A549 (cell line): ENCODE data around the gene SUB1. TPM values are rescaled to one million over a fixed set of nuclear protein-coding genes. Genes with fewer than 3 reads are reported as not detected.

ENCODE experiments used
- ATAC-seq, 2 experiments: fragments of 200-7000 bp in 1 of 2; fragments of >200 bp in 1 of 2; cut with Nextera tagmentation in 1 of 2; cut with Tn5 transposase in 1 of 2; 3 replicates each; pipeline versions ENCODE4 v1.8.0 to v1.9.1; 2018 to 2020; ENCODE audit warnings: mild to moderate bottlenecking in 1 of 2, moderate library complexity in 1 of 2
- CTCF ChIA-PET: fragments of 300-600 bp; sonication (Branson Sonifier 250); formaldehyde crosslinking; extraction: SDS; loops from one replicate; lab custom pipeline; 2021; ENCODE audit warnings: antibody characterized with exemption, inconsistent platforms; lab: Yijun Ruan, JAX
- POLR2A ChIA-PET: fragments of 350-600 bp; formaldehyde crosslinking; extraction: SDS; loops from one replicate; lab custom pipeline; 2021; ENCODE audit warnings: antibody characterized with exemption, inconsistent platforms; lab: Yijun Ruan, JAX
- DNase-seq, 2 experiments: peaks; one replicate each; pipeline versions ENCODE4 v3.0.0 to v3.0.0-alpha.2; 2011 to 2016; ENCODE audit warnings: low read depth in 1 of 2, low spot score in 1 of 2
- FAIRE-seq: peaks from 2 replicates; lab custom pipeline; 2011; peaks lifted over from hg19 to GRCh38; lab: Jason Lieb, UNC
- H3K27ac ChIP-seq, 2 experiments: fragments of >200 bp; sonication (Bioruptor Twin); formaldehyde crosslinking; 3 replicates each; pipeline ENCODE4 v1.5.1; 2016 to 2017
- H3K4me1 ChIP-seq: fragments of >200 bp; sonication (Bioruptor Twin); formaldehyde crosslinking; 3 replicates; pipeline ENCODE4 v1.6.1; 2016
- H3K4me2 ChIP-seq: fragments of >200 bp; sonication (Bioruptor Twin); formaldehyde crosslinking; 3 replicates; pipeline ENCODE4 v1.6.1; 2016
- H3K4me3 ChIP-seq: fragments of >200 bp; sonication (Bioruptor Twin); formaldehyde crosslinking; 3 replicates; pipeline ENCODE4 v1.5.1; 2016
- H3K9me3 ChIP-seq: fragments of >200 bp; sonication (Bioruptor Twin); formaldehyde crosslinking; 3 replicates; pipeline ENCODE4 v1.6.1; 2016
- CEBPB ChIP-seq, 2 experiments: fragments of >200 bp in 1 of 2; sonication (Bioruptor Twin) in 1 of 2; formaldehyde crosslinking in 1 of 2; IDR thresholded peaks; 2 replicates each; pipeline ENCODE4 v1.6.1; 2012 to 2016
- CTCF ChIP-seq: fragments of >200 bp; sonication (Bioruptor Twin); formaldehyde crosslinking; IDR thresholded peaks from 3 replicates; pipeline ENCODE4 v1.5.1; 2016
- GATA3 ChIP-seq: IDR thresholded peaks from 2 replicates; pipeline ENCODE4 v1.6.1; 2012; ENCODE audit warnings: borderline replicate concordance
- HEYL ChIP-seq: fragments of 250-450 bp; sonication (Bioruptor Pico); IDR thresholded peaks from 2 replicates; pipeline ENCODE4 v1.8.0; 2021; ENCODE audit warnings: mild to moderate bottlenecking, moderate library complexity
- HOXB13 ChIP-seq: fragments of 250-450 bp; sonication (Bioruptor Pico); IDR thresholded peaks from 2 replicates; pipeline ENCODE4 v1.5.0; 2020; ENCODE audit warnings: low read depth, mild to moderate bottlenecking, moderate library complexity
- HOXB5 ChIP-seq: fragments of 250-450 bp; sonication (Bioruptor Pico); IDR thresholded peaks from 2 replicates; pipeline ENCODE4 v1.5.0; 2020; ENCODE audit warnings: mild to moderate bottlenecking, moderate library complexity
- JUNB ChIP-seq: fragments of >200 bp; sonication (Bioruptor Twin); formaldehyde crosslinking; IDR thresholded peaks from 2 replicates; pipeline ENCODE4 v1.6.1; 2016
- KDM1A ChIP-seq: fragments of 200-600 bp; sonication (generic); IDR thresholded peaks from 2 replicates; pipeline ENCODE4 v1.6.1; 2016; ENCODE audit warnings: low read depth, mild to moderate bottlenecking
- MYC ChIP-seq: IDR thresholded peaks from 2 replicates; pipeline ENCODE4 v1.6.1; 2012; ENCODE audit warnings: mild to moderate bottlenecking, inconsistent platforms, low read length, improper control_type of control experiment, borderline replicate concordance
- NPAS2 ChIP-seq: fragments of 250-450 bp; sonication (Bioruptor Pico); IDR thresholded peaks from 2 replicates; pipeline ENCODE4 v1.8.0; 2022; ENCODE audit warnings: mild to moderate bottlenecking, moderate library complexity, borderline replicate concordance
- POLR2A ChIP-seq: IDR thresholded peaks from 2 replicates; pipeline ENCODE4 v1.6.1; 2012; ENCODE audit warnings: mild to moderate bottlenecking, low read length
- POLR2AphosphoS2 ChIP-seq: conservative IDR thresholded peaks from 2 replicates; pipeline ENCODE4 v1.6.1; 2012; ENCODE audit warnings: low read length, improper control_type of control experiment, inconsistent platforms
- RAD21 ChIP-seq, 2 experiments: fragments of >200 bp in 1 of 2; sonication (Bioruptor Twin) in 1 of 2; formaldehyde crosslinking in 1 of 2; IDR thresholded peaks in 1 of 2; conservative IDR thresholded peaks in 1 of 2; 2 replicates in 1 of 2; 3 replicates in 1 of 2; pipeline ENCODE4 v1.6.1; 2012 to 2018; ENCODE audit warnings: inconsistent platforms in 1 of 2
- RCOR1 ChIP-seq: fragments of 150-350 bp; IDR thresholded peaks from 2 replicates; pipeline ENCODE4 v1.6.1; 2014; ENCODE audit warnings: antibody characterized with exemption, low read length, low read depth
- REST ChIP-seq: fragments of 200-600 bp; sonication (generic); IDR thresholded peaks from 2 replicates; pipeline ENCODE4 v1.6.1; 2016; ENCODE audit warnings: antibody characterized with exemption, mild to moderate bottlenecking, moderate library complexity
- RFX5 ChIP-seq: fragments of 450-650 bp; IDR thresholded peaks from 2 replicates; pipeline ENCODE4 v1.7.1; 2014; ENCODE audit warnings: antibody characterized with exemption, mild to moderate bottlenecking, moderate library complexity
- SREBF2 ChIP-seq: fragments of 450-650 bp; IDR thresholded peaks from 2 replicates; pipeline ENCODE4 v1.6.1; 2014; ENCODE audit warnings: mild to moderate bottlenecking, moderate library complexity
- USF2 ChIP-seq: fragments of 450-650 bp; IDR thresholded peaks from 2 replicates; pipeline ENCODE4 v1.6.1; 2014; ENCODE audit warnings: antibody characterized with exemption
- ZFP36 ChIP-seq: fragments of 450-650 bp; IDR thresholded peaks from 2 replicates; pipeline ENCODE4 v1.6.1; 2014; ENCODE audit warnings: borderline replicate concordance; ENCODE audit not compliant: partially characterized antibody
- WGBS: methylation state at CpG from one replicate; pipeline ENCODE4 v1.1.6; 2017; ENCODE audit errors: missing lambda C conversion rate; 5-methylcytosine and 5-hydroxymethylcytosine counted together
- polyA plus RNA-seq, 4 experiments: library from polyadenylated mRNA; depleted of rRNA in 3 of 4; stranded (reverse); fragments of >200 nt; fragmentation: RNase III in 1 of 4; extraction: RNeasy Plus Mini Kit Qiagen cat#74134 plus additional on column Dnase treatment in 1 of 4; gene quantifications; 2 replicates in 3 of 4; 3 replicates in 1 of 4; pipeline ENCODE4 v1.2.3, GENCODE V29; 2011 to 2017
- TF ChIP-seq, protein P1 (sequence below): fragments of 250-450 bp; sonication (Bioruptor Pico); IDR thresholded peaks from 2 replicates; pipeline ENCODE4 v1.5.0; 2021; ENCODE audit warnings: mild to moderate bottlenecking, moderate library complexity, borderline replicate concordance
- TF ChIP-seq, protein P2 (sequence below): IDR thresholded peaks from 2 replicates; pipeline ENCODE4 v1.6.1; 2012
- TF ChIP-seq, protein P3 (sequence below): IDR thresholded peaks from 2 replicates; pipeline ENCODE4 v1.6.1; 2012; ENCODE audit warnings: low read depth, borderline replicate concordance

The SUB1 gene
- polyA plus RNA-seq, 2 of the 4 experiments (the other 2 are of a cell fraction): 190 to 450 TPM

GRCh38 chr5:32563614-32564013 is 21.7 kb upstream of the SUB1 start:
- POLR2A ChIA-PET: no interaction called here
- WGBS: 58% methylated on average over 2 of the region's 2 CpGs
- DNase-seq: no peak
- no peak for FAIRE-seq
- CTCF ChIA-PET: interaction anchor here (1.0 kb wide), 1 partner anchor 74 kb away, joined by 4 read pairs; no protein-coding TSS in a partner anchor
- H3K4me1 ChIP-seq: no peaks in the 10 kb centered on the region
- H3K4me2 ChIP-seq: no peak overlapping the region
- no peaks in the 10 kb centered on the region for H3K9me3 ChIP-seq
- TF ChIP-seq REST (no peak), KDM1A (no peak), RCOR1 (no peak), HOXB13 (CRISPR knock-in tag) (no peak), SREBF2 (no peak), ZFP36 (no peak), JUNB (no peak), CEBPB (IDR thresholded peaks at IDR 0.05) (no peak), RFX5 (no peak), HOXB5 (CRISPR knock-in tag) (no peak), HEYL (no peak)
- TF ChIP-seq, protein P1, sequence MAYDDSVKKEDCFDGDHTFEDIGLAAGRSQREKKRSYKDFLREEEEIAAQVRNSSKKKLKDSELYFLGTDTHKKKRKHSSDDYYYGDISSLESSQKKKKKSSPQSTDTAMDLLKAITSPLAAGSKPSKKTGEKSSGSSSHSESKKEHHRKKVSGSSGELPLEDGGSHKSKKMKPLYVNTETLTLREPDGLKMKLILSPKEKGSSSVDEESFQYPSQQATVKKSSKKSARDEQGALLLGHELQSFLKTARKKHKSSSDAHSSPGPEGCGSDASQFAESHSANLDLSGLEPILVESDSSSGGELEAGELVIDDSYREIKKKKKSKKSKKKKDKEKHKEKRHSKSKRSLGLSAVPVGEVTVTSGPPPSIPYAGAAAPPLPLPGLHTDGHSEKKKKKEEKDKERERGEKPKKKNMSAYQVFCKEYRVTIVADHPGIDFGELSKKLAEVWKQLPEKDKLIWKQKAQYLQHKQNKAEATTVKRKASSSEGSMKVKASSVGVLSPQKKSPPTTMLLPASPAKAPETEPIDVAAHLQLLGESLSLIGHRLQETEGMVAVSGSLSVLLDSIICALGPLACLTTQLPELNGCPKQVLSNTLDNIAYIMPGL (CRISPR knock-in tag): no peak
- H3K27ac ChIP-seq: no peak overlapping the region
- no peak for ATAC-seq
- H3K4me3 ChIP-seq: no peak overlapping the region

DNA sequence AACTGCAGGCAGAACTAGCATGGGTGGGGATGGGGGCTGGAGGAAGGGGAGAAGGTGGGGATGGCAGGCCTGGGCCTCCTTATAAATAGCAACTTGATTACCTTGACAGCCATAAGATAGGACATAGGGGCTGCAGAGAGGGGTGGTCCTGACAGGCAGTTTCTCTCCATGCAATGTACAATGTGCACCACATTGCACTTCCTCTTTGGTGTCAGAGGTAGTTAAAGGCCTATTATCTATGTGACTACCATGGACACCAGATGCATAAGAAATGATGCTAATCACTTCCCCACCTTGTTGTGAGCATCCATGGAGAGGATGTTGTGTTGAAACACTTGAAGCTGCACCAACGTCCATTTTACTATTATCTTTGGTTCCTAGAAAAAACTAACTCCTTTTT is 20.2 kb upstream of the SUB1 start:
- Histone ChIP-seq H3K4me3 (no peak overlapping the region), H3K4me1 (no peaks in the 10 kb centered on the region), H3K27ac (no peak overlapping the region), H3K9me3 (no peaks in the 10 kb centered on the region), H3K4me2 (no peak overlapping the region)
- DNase-seq (no peak), FAIRE-seq (no peak), ATAC-seq (no peak)
- ChIA-PET CTCF (no interaction called here), POLR2A (no interaction called here)
- no peak for TF ChIP-seq JUNB
- no peak for TF ChIP-seq GATA3
- no peak for TF ChIP-seq CTCF
- TF ChIP-seq, protein P2, sequence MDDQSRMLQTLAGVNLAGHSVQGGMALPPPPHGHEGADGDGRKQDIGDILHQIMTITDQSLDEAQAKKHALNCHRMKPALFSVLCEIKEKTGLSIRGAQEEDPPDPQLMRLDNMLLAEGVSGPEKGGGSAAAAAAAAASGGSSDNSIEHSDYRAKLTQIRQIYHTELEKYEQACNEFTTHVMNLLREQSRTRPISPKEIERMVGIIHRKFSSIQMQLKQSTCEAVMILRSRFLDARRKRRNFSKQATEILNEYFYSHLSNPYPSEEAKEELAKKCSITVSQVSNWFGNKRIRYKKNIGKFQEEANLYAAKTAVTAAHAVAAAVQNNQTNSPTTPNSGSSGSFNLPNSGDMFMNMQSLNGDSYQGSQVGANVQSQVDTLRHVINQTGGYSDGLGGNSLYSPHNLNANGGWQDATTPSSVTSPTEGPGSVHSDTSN: no peak
- TF ChIP-seq HOXB13 (CRISPR knock-in tag): no peak
- no peak for TF ChIP-seq NPAS2 (CRISPR knock-in tag)
- no peak for TF ChIP-seq POLR2AphosphoS2
- TF ChIP-seq, protein P3, sequence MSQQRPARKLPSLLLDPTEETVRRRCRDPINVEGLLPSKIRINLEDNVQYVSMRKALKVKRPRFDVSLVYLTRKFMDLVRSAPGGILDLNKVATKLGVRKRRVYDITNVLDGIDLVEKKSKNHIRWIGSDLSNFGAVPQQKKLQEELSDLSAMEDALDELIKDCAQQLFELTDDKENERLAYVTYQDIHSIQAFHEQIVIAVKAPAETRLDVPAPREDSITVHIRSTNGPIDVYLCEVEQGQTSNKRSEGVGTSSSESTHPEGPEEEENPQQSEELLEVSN: no peak
- no peak for TF ChIP-seq RAD21 (conservative IDR thresholded peaks at IDR 0.05 in 1 of 2, IDR thresholded peaks at IDR 0.05 in 1 of 2)
- TF ChIP-seq MYC: no peak
- no peak for TF ChIP-seq HEYL
- no peak for TF ChIP-seq POLR2A
- no peak for TF ChIP-seq USF2
- 3% methylated on average over 1 of the region's 1 CpG for WGBS
